GM21825 (cell line): Measurements from ENCODE around the gene TM9SF3.

Source experiments
- ATAC-seq: cut with Tn5 transposase; IDR thresholded peaks from one replicate; pipeline ENCODE4 v1.9.1; 2021; ENCODE audit warnings: mild to moderate bottlenecking, moderate library complexity; ENCODE audit not compliant: unreplicated experiment

Gene TM9SF3

DNA sequence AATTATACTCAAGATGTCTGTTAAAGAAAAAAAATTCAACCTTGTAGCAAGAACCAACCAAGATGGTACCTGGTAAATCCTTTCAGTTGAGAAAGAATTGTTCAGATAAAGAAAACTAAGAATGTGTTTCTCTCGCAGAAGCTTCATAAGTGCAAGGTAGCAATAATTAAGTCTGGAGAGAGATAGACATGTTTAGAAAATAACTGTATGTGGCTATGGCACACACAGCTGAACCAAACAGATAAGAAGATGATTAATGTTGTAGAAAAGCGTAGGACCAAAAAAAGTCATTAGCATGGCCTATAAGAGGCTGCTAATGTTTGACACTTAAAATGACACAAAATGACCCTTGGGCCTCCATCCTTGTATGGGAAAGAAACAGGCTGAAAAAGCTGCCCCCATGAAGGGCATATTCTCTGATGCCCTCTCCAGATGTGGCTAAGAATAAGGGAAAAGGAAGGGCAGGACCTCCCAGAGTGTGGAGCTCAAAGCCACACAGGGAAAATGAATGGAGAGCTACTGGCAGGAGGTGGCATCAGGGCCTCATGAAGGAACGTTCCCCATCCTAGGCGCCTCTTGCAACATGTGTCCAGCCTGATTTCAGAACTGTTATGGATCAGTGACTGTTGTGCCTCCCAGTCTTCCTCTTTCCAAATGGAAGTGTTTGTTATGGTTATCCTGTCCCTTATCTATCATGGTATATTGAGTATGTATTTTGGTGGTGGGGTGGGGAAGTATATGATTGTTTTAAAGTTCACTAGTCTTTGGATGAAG lies 103.8 kb downstream of the TM9SF3 start:
- ATAC-seq, result no peak

DNA sequence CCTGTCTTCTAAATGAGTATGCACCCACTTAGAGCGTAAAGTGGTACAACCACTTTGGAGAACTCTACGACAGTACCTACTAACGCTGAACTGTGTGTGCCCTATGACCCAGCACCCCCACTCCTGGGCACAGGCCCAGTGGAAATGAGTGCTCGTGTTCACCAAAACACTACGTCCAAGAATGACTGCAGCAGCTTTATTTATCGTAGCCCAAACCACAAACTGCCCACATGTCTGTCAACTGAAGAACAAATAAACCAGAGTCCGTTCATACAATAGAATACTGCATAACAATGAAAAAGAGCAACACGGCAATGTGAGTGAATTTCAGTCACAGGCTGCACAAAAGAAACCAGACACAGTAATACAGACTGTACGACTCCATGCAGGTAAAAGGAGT lies 108.5 kb downstream of the TM9SF3 start:
- ATAC-seq, result no peak

- no peak for ATAC-seq
Observed at GRCh38 chr10:96473866-96474265, 112.9 kb downstream of the TM9SF3 start.

GRCh38 chr10:96470116-96470743 lies 116.6 kb downstream of the TM9SF3 start:
- ATAC-seq, result no peak

DNA sequence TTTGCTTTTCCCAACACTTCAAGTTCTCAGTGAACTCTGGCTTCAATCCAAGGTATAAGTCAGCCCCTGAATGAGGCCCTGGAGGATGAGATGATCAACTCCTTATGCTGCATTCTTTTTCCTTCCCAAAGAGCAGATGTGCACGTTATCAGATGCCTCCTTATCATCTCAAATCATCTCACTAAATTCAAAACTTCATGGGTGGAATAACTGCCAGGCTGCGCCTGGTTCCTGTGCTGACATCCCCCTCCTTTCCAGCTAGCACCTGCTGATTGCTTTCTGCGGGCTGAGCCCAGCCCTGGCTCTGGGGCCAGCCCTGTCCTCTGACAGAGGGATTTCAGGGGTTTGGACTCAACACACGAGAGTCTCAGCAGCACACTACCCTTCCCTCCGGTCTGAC lies 118.0 kb downstream of the TM9SF3 start:
- no peak for ATAC-seq
